Sigmoid colon (tissue), 4 donors: ENCODE data around the gene SSC4D.

ENCODE experiments used
- POLR2A ChIP-seq, 2 donors: fragments of 450-650 bp; IDR thresholded peaks; one replicate each; pipeline ENCODE4 v1.6.1; 2016; ENCODE audit warnings: antibody characterized with exemption in 2 of 2, mild to moderate bottlenecking in 2 of 2, moderate library complexity in 2 of 2
- POLR2AphosphoS5 ChIP-seq, 4 donors: sonication (generic); formaldehyde crosslinking; IDR thresholded peaks; one replicate each; pipeline ENCODE4 v1.6.1; 2017; ENCODE audit warnings: antibody characterized with exemption in 4 of 4
- TF ChIP-seq, protein P1 (sequence below), 4 experiments: fragments of 450-650 bp in 3 of 4; fragments of 200-600 bp in 1 of 4; IDR thresholded peaks; one replicate each; pipeline ENCODE4 v1.5.1; 2016 to 2019; ENCODE audit warnings: antibody characterized with exemption in 4 of 4, mild to moderate bottlenecking in 3 of 4, moderate library complexity in 2 of 4

DNA sequence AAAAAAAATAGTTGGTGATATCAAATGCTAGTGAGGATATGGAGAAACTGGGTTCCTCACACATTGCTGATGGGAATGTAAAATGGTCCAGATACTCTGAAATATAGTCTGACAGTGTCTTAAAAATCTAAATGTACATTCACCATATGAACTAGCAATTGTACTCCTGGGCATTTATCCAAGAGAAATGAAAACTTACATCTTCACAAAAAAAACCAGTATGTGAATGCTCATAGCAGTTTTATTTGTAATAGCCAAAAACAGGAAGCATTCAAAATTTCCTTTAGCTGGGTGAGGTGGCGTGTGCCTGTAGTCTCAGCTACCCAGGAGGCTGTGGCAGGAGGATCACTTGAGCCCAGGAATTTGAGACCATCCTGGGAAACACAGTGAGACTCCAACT, 2.1 kb upstream of the SSC4D start:
- TF ChIP-seq, protein P1, sequence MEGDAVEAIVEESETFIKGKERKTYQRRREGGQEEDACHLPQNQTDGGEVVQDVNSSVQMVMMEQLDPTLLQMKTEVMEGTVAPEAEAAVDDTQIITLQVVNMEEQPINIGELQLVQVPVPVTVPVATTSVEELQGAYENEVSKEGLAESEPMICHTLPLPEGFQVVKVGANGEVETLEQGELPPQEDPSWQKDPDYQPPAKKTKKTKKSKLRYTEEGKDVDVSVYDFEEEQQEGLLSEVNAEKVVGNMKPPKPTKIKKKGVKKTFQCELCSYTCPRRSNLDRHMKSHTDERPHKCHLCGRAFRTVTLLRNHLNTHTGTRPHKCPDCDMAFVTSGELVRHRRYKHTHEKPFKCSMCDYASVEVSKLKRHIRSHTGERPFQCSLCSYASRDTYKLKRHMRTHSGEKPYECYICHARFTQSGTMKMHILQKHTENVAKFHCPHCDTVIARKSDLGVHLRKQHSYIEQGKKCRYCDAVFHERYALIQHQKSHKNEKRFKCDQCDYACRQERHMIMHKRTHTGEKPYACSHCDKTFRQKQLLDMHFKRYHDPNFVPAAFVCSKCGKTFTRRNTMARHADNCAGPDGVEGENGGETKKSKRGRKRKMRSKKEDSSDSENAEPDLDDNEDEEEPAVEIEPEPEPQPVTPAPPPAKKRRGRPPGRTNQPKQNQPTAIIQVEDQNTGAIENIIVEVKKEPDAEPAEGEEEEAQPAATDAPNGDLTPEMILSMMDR (IDR thresholded peaks at IDR 0.05): no peak
- TF ChIP-seq POLR2A (IDR thresholded peaks at IDR 0.05) (no peak), POLR2AphosphoS5 (IDR thresholded peaks at IDR 0.05) (no peak)
